Embryonic facial prominence (tissue), 1 donor: Measurements from ENCODE around the gene DIABLO.
"Not testable (repeated sequence)": the region's sequence is repeated elsewhere in the genome, so short reads cannot be mapped to it uniquely, and the experiment has no call there.

Experiments
- DNase-seq: peaks from one replicate; pipeline ENCODE4 v3.0.0-alpha.2; 2016; ENCODE audit errors: extremely low spot score

The DIABLO gene

GRCh38 chr12:122208073-122208820 lies 17.6 kb downstream of the DIABLO start:
- no peak for DNase-seq

- no peak for DNase-seq
Measured at GRCh38 chr12:122207391-122207790, 18.5 kb downstream of the DIABLO start.

GRCh38 chr12:122206976-122207375 lies 18.9 kb downstream of the DIABLO start:
- no peak for DNase-seq

- DNase-seq = no peak
Measured at GRCh38 chr12:122206111-122206881, 19.6 kb downstream of the DIABLO start.

- no peak for DNase-seq
Measured at GRCh38 chr12:122205053-122205925, 20.6 kb downstream of the DIABLO start.

GRCh38 chr12:122204167-122205052 lies 21.4 kb downstream of the DIABLO start:
- DNase-seq = no peak

- DNase-seq = no peak
Measured at GRCh38 chr12:122203301-122204166, 22.3 kb downstream of the DIABLO start, which contains the start of gene B3GNT4. B3GNT4 (plus strand) TSS chr12:122203709; CDS start chr12:122204619, 910 bp downstream.

- DNase-seq = not testable (repeated sequence)
Measured at GRCh38 chr12:122202811-122203210, 23.0 kb downstream of the DIABLO start.

- no peak for DNase-seq
Measured at GRCh38 chr12:122202017-122202416, 23.8 kb downstream of the DIABLO start.

GRCh38 chr12:122201381-122201780 lies 24.5 kb downstream of the DIABLO start:
- no peak for DNase-seq

- no peak for DNase-seq
Measured at GRCh38 chr12:122200541-122201175, 25.2 kb downstream of the DIABLO start.

- DNase-seq = no peak
Measured at GRCh38 chr12:122199484-122200355, 26.1 kb downstream of the DIABLO start.

- no peak for DNase-seq
Measured at GRCh38 chr12:122197612-122197966, 28.3 kb downstream of the DIABLO start.

- DNase-seq = no peak
Measured at GRCh38 chr12:122195405-122195804, 30.4 kb downstream of the DIABLO start.

- DNase-seq = no peak
Measured at GRCh38 chr12:122194804-122195203, 31.0 kb downstream of the DIABLO start.

- DNase-seq = no peak
Measured at GRCh38 chr12:122192441-122192840, 33.4 kb downstream of the DIABLO start.

GRCh38 chr12:122190842-122191668 lies 34.8 kb downstream of the DIABLO start:
- DNase-seq = no peak
